ENCODE data around the gene UBE2E3. TPM values are rescaled to one million over a fixed set of nuclear protein-coding genes. Genes with fewer than 3 reads are reported as not detected.

The UBE2E3 gene
- total and polyA plus RNA-seq, 2 experiments from 2014 or later = 111 to 112 TPM

- Histone ChIP-seq H3F3A (replicated peaks; ENCODE audit: low read depth) (no peaks in the 10 kb centered on the region), H4K20me1 (replicated peaks; ENCODE audit: insufficient read depth) (no peaks in the 10 kb centered on the region), H3K27me3 (ENCODE audit: insufficient read depth) (no peaks in the 10 kb centered on the region), H3K36me3 (ENCODE audit: insufficient read depth) (no peaks in the 10 kb centered on the region), H3K4me1 (ENCODE audit: insufficient read depth) (peaks cover 22% of the 10 kb centered on the region), H3K27ac (ENCODE audit: low read depth) (no peak overlapping the region), H3K79me2 (replicated peaks; ENCODE audit: insufficient read depth) (no peaks in the 10 kb centered on the region), H3K4me3 (no peak overlapping the region; the same call in 1 of the 2 replicates), H3K4me2 (peak overlapping the region; percentile 40; the same call in 1 of the 2 replicates), H2AFZ (no peak overlapping the region), H3K9me2 (ENCODE audit: insufficient read depth) (no peaks in the 10 kb centered on the region)
- ATAC-seq (peak; percentile 26; the same call in 1 of the 3 replicates), DNase-seq (ENCODE audit: low spot score) (peak; percentile 43)
- TF ChIP-seq NANOG (IDR thresholded peaks at IDR 0.05; ENCODE audit: borderline replicate concordance) (peak; percentile 7; the same call in 1 of the 2 replicates), CREB1 (CRISPR knock-in tag; IDR thresholded peaks at IDR 0.05; ENCODE audit: low read depth) (no peak), EZH2phosphoT487 (IDR thresholded peaks at IDR 0.05; ENCODE audit: unreplicated experiment) (no peak), EZH2 (IDR thresholded peaks at IDR 0.05; ENCODE audit: low read depth, unreplicated experiment) (no peak)
- Mint-ChIP-seq H3K4me1 (peaks cover 25% of the 10 kb centered on the region), H3K4me3 (no peak overlapping the region), H3K27me3 (ENCODE audit: insufficient read depth, low read depth, poor library complexity) (peaks cover 2% of the 10 kb centered on the region), H3K9me3 (no peaks in the 10 kb centered on the region; the same call in 2 of the 3 replicates), H3K27ac (no peak overlapping the region), H3K36me3 (ENCODE audit: low read depth) (no peaks in the 10 kb centered on the region)
These were observed 126.6 kb downstream of the UBE2E3 start for GRCh38 chr2:181106789-181107627.

GRCh38 chr2:181107628-181107945 lies 127.2 kb downstream of the UBE2E3 start:
- Histone ChIP-seq H3K4me3 (no peak overlapping the region), H3K4me1 (ENCODE audit: insufficient read depth) (peaks cover 22% of the 10 kb centered on the region), H2AFZ (no peak overlapping the region), H4K20me1 (replicated peaks; ENCODE audit: insufficient read depth) (no peaks in the 10 kb centered on the region), H3K4me2 (no peak overlapping the region), H3F3A (replicated peaks; ENCODE audit: low read depth) (no peaks in the 10 kb centered on the region), H3K27me3 (ENCODE audit: insufficient read depth) (no peaks in the 10 kb centered on the region), H3K27ac (ENCODE audit: low read depth) (no peak overlapping the region), H3K36me3 (ENCODE audit: insufficient read depth) (no peaks in the 10 kb centered on the region), H3K79me2 (replicated peaks; ENCODE audit: insufficient read depth) (no peaks in the 10 kb centered on the region), H3K9me2 (ENCODE audit: insufficient read depth) (no peaks in the 10 kb centered on the region)
- H3K36me3 Mint-ChIP-seq (ENCODE audit: low read depth) = no peaks in the 10 kb centered on the region
- H3K27me3 Mint-ChIP-seq (ENCODE audit: insufficient read depth, low read depth, poor library complexity) = peaks cover 2% of the 10 kb centered on the region
- H3K9me3 Mint-ChIP-seq = no peaks in the 10 kb centered on the region; the same call in 2 of the 3 replicates
- DNase-seq (ENCODE audit: low spot score) (no peak), ATAC-seq (no peak)
- H3K4me1 Mint-ChIP-seq = peaks cover 25% of the 10 kb centered on the region
- TF ChIP-seq JUNB (IDR thresholded peaks at IDR 0.05; ENCODE audit: unreplicated experiment) (no peak), ZNF114 (CRISPR knock-in tag; IDR thresholded peaks at IDR 0.05) (no peak), STAT1 (IDR thresholded peaks at IDR 0.05; ENCODE audit: unreplicated experiment) (no peak), CREB1 (CRISPR knock-in tag; IDR thresholded peaks at IDR 0.05; ENCODE audit: low read depth) (no peak)
- H3K27ac Mint-ChIP-seq = no peak overlapping the region
- no peak overlapping the region for H3K4me3 Mint-ChIP-seq

- no peaks in the 10 kb centered on the region for H3K79me2 ChIP-seq (replicated peaks; ENCODE audit: insufficient read depth)
- H3K4me3 ChIP-seq = no peak overlapping the region
- H2AFZ ChIP-seq = no peak overlapping the region
- Mint-ChIP-seq H3K9me3 (no peaks in the 10 kb centered on the region), H3K27ac (no peak overlapping the region), H3K4me3 (no peak overlapping the region), H3K36me3 (ENCODE audit: low read depth) (no peaks in the 10 kb centered on the region), H3K4me1 (peaks cover 12% of the 10 kb centered on the region), H3K27me3 (ENCODE audit: insufficient read depth, low read depth, poor library complexity) (no peaks in the 10 kb centered on the region)
- no peaks in the 10 kb centered on the region for H3K27me3 ChIP-seq (ENCODE audit: insufficient read depth)
- no peak overlapping the region for H3K27ac ChIP-seq (ENCODE audit: low read depth)
- H3K36me3 ChIP-seq (ENCODE audit: insufficient read depth) = no peaks in the 10 kb centered on the region
- DNase-seq (ENCODE audit: low spot score) (no peak), ATAC-seq (no peak)
- no peaks in the 10 kb centered on the region for H3F3A ChIP-seq (replicated peaks; ENCODE audit: low read depth)
- H3K9me2 ChIP-seq (ENCODE audit: insufficient read depth) = no peaks in the 10 kb centered on the region
- H4K20me1 ChIP-seq (replicated peaks; ENCODE audit: insufficient read depth) = no peaks in the 10 kb centered on the region
- H3K4me1 ChIP-seq (ENCODE audit: insufficient read depth) = peaks cover 15% of the 10 kb centered on the region
- no peak overlapping the region for H3K4me2 ChIP-seq
- TF ChIP-seq EZH2 (IDR thresholded peaks at IDR 0.05; ENCODE audit: low read depth, unreplicated experiment) (no peak), ZNF462 (CRISPR knock-in tag; IDR thresholded peaks at IDR 0.05) (no peak), JUNB (IDR thresholded peaks at IDR 0.05; ENCODE audit: unreplicated experiment) (no peak)
These were observed 130.7 kb downstream of the UBE2E3 start for GRCh38 chr2:181111059-181111458.

Data from GM23338 (cell line).